IPS DF 4.7 (cell line): Measurements from ENCODE around the gene TYMP.

Source experiments
- DNase-seq: peaks from one replicate; pipeline ENCODE4 v3.0.0-alpha.2; 2013; ENCODE audit warnings: low spot score; ENCODE audit errors: extremely low read depth

Gene TYMP, protein sequence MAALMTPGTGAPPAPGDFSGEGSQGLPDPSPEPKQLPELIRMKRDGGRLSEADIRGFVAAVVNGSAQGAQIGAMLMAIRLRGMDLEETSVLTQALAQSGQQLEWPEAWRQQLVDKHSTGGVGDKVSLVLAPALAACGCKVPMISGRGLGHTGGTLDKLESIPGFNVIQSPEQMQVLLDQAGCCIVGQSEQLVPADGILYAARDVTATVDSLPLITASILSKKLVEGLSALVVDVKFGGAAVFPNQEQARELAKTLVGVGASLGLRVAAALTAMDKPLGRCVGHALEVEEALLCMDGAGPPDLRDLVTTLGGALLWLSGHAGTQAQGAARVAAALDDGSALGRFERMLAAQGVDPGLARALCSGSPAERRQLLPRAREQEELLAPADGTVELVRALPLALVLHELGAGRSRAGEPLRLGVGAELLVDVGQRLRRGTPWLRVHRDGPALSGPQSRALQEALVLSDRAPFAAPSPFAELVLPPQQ

DNA sequence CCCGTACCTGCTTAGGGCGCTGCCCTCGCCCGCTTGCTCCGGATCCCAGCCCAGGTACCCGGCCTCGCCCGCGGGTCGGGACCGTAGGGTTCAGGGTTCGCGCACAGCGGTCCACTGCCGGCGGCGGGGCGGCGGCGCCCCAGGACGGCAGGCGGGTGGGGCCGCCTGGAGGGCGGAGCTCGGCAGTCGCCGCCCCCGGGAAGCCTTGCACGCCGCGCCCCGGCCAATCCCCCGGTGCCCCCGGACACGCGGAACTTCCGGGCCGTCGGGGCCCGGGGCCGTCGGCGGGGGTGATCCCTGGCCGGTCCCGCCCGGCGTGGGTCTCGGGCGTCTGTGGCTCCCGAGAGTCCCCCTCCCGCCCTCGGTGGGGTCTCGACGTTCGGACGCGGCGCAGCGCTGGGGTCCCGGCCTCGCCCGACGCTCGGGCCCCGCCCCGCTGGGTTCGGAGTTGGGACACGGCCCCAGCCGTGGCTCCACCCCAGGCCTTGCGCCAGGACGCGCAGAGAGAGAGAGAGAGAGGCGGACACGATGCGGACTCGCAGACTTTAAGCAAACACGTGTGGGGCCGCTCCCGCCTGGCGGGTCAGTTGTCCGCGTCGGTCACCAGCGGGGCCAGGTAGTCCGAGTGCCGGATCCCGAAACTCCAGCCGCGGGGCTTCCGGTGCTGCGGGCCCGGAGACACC is at the start of gene TYMP:
Gene TYMP, minus strand, starts transcription at position 116 of the 683 bp plus-strand sequence. CDS start 303 bp downstream, outside the sequence.
- DNase-seq, result no peak

DNA sequence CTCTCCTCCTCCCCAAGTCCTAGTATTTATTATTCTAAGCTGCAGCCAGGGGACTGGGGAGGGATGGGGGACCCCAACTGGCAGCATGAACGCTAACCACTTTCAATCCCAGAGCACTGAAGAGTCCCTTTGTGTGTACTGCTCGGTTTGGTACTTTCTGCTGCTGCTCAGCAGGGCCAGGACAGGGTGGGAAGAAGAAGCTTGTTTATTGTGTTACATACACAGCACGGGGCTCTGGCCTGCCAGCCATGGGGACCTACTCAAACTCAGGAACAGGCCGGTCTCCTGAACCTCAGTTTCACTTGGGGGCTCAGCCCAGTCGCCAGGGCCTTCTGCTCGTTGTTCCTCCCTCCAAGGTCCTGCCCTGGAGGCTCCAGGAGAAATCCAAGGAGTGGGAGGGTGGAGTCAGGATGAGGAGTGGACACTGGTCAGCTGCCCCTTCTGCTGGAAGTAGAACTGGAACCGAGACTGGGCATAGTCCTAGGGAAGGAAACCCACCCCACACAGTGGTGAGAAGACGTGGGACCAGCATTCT is 49.0 kb upstream of the TYMP start:
- no peak for DNase-seq

DNA sequence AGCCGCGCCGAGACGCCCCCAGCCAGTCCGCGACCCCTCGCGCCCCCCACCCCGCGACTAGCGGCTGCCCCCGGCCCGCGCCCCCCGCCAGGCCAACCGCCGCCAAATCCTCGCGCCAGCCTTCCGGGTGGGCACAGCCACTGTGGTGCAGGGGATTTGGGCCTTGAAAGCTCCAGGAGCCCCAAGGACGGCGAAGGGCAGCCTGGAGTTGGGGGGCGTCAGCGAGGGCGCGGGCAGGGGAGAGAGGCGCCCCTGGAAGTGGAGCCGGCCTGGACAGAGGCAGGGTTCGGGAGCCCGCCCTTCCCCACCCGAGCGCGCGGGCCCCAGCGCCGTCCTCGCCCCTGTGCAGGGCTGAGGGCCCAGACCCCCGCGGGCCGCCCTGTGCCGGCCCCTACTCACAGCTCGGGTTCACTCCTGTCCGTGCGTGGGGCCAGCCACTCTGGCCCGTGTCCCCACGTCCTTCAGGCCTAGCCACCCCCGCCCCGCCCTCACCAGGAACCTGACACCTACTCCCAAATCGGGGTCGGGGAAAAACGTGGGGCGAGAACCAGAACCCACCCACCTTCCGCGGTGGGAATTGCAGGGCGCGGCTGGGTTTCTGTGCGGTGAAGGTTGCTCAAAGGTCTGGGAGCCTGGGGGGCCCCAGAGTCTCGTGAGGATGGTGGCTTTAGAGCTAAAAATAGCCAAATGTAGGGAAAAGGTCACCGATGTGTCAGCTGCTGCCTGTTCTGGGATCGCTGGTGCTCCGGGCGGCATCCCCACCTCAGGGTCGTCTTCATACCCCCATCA is 48.4 kb upstream of the TYMP start, which contains the start of gene CPT1B:
Gene CPT1B, minus strand, starts transcription at position 441 of the 789 bp plus-strand sequence. CDS start 512 bp downstream, outside the sequence.
- DNase-seq, result no peak

DNA sequence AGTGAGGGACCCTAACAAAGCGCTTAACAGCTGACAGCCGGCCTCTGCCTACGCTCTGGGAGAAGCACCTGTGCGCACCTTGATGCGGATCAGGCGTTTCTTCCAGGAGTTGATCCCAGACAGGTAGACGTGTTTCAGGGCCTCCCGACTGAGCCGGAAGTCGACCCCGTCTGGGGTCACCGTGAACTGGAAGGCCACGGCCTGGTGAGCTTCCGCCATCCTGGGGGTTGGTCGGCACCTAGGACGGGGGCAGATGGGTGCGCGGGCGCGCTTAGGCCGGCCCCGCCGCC is 47.8 kb upstream of the TYMP start:
- DNase-seq, result no peak

DNA sequence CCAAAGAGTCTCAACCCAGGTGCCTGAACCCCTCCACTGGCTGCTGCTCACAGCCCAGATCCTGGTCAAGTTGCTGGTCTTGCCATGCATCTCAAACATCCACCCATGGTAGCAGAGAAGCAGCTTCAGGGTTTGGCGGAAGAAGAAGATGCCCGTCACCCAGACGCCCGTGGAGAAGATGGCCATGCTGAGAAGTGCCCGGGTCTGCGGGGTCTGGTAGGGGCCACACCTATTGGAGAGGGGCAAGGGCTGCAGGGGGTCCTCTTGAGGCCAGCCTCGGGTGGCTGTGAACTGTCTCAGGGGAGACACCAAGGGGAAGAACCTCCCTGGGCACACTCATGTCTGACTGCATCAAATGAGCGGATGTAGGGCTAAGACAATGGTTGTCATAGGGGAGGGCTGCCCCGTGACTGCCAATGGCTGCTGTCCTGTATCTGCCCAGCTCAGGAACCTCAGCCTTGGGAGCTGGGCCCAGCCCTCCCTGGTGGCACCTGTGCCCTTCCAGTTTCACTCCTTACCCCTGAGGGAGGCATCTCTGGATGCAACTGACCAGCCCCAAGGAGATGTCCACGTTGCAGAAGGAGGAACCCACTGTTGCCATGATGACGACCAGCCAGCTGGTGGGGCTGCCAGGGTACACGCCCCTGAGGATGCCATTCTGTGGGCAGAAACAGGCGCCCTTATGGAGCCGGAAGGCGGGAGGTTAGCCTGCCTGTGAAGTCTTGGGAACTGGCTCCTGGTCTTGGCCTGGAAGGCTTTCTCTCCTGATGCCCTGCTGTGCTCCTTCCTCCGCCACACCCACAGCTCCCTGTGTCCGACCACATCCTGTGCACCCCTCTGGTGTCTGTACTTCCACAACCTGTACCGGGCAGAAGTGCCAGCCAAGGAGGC is 47.2 kb upstream of the TYMP start:
- no peak for DNase-seq

DNA sequence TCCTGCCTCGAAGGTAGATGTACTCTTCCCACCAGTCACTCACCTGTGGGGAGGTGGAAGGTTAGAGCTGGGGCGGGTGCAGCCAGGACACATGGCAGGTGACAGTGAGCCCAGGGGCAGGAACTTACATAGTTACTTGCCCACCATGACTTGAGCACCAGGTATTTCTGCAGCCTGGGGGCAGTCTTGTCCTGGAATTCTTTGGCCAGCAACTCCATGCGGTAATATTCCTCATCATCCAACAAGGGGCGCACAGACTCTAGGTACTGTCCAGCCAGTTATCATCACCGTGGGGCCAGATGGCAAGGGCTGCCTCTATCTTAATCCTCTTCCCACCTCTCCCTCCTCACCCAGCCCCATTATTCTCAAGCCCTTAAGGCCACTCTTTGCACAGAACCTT is 46.3 kb upstream of the TYMP start:
- no peak for DNase-seq

DNA sequence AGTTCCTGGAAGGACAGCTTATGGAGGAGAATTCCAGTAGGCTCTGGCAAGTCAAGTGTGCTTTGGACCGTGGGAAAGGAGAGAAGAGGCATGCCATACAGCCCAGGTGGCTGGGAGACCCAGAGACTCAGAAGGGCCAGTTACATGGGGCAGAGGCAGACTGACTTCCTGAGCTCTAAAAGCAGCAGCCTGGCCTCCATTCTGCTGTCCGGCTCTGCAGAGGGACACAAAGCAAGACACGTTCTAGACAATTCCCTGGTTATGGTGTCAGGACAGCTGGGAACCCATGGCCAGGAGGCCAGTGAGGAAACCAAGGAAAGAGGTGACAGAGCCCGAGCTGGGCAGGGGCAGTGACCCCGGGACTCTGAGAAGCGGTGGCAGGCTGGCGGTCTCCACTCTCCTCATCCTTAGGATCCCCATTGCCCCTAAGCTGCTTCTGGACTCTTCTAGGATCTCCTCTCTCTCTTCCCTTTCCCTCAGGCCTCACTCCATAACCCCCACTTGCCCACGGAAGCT is 45.7 kb upstream of the TYMP start:
- no peak for DNase-seq

DNA sequence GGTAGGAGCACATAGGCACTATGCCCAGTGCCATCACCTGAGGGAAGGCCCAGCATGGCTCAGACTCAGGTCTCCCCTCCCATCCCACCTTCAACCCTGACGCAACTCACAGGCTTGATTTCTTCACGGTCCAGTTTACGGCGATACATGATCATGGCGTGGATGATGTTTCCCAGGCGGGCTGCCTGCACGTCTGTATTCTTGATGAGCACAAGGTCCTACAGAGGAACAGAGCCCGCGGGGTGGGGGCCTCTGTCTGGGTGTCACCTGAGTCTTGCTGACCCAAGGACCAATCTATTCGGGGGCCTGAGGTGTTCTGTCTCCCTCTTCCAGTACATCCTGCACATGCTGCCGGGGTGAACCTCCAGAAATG is 44.6 kb upstream of the TYMP start:
- no peak for DNase-seq

DNA sequence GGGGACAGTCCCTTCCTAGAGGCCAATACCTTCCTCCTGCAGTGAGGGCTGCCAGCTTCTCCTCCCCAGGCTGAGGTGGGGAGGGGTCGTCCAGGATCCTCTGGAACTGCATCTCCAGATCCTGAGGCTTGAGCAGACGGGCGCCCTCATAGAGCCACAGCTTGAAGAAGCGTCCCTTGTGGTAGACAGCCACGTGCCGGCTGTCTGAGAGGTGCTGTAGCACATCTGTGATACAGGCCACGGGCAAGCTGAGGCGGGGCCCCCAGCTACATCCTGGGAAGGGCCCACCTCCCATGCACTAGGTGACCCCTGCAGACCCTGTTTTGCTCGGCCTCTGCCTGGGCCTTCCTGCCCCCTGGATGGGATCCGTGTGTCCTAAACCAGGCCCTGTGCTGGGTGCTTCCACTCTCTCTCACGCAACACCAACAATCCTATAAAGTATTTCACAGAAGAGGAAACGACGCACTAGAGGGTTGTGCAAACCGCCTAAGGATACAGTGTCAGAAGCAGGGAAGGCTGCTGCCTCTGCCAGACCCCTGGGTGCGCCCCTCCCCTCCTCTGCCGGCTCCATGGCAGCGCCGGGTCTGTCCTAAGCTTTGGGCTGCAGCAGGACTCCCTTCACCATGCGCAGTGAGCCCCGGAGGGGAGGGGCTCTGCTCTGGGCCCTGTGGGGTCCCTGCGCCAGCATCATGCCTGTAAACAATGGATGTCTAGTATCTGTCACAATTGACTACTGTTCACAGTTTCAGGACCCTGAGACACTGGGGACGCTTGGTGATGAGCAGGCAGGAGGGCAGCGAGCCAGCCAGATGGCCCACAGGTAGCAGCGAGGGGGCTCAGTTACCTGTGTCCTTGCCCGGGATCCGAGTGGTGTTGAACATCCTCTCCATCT is 43.9 kb upstream of the TYMP start:
- DNase-seq, result no peak

DNA sequence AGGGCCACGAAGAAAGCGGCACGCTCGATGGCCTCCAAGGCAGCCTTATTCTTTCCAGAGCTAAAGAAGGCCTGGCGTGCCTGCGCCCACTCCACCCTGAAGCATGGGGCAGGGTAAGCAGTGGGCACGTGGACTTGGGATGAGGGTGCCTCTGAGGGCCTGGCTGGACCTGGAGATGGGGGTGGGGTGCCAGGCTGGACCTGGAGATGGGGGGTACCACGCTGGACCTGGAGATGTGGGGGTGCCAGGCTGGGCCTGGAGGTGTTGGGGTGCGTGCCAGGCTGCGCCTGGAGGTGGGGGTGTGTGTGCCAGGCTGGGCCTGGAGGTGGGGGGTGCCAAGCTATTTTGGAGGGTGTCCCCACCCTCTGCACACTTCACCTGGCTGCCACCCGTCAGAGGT is 43.2 kb upstream of the TYMP start:
- no peak for DNase-seq

DNA sequence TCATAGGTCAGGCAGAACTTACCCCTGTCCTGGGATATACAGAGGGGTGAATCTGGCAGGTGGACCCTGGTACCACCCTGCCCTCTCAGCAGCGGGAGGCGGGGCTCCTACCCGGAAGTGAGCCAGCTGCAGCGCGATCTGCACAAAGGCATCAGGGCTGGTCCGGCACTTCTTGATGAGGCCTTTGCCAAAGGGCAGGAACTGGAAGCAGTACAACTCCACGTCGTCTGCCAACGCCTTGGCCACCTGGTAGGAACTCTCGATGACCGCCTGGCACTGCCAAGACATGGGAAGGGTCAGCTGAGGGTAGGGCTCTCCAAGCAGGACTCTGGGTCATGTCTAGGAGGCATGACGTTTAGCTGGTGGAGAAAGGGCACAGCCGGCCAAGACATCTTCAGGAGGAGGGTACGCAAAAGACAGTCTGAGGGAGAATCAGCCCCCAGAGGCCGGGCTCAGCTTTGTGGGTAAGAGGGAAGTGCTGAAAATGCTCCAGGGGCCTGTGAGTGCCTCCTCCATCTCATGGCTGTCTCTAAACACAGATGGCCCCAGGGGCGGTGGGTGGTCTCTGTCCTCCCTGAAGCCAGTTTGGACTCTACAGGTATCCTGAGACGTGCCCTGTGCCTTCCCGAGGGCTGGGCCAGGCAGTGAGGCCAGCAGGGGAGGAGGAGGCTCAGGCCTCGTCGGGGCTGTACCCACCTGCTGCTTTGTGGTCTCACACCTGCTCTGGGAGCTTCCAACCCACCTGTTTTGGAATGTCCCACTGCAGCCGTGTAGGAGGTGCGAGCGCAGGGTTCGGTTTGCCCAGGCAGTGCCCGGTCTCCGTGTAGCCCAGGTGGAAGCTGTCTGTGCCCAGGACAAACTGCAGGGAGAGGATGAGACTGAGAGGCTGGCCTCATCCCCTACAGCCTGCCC is 41.7 kb upstream of the TYMP start:
- DNase-seq, result no peak

DNA sequence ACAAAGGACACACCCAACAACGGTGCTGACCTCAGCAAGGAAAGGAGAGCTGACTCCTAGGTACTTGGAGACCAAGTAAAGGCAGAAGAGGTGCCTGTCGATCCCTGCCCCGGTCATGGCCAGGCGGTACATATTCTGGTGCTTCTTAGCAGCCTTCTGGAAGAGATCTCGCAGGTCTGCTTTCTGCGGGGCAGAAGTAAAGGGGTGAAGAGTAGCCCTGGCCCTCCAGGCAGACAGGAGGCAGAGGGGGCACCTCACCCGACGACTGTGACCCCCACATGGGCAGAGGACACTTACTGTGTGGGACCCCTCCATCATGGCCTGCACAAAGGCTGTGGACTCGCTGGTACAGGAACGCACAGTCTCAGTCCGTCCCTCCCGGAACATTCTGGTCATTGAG is 41.0 kb upstream of the TYMP start:
- no peak for DNase-seq

DNA sequence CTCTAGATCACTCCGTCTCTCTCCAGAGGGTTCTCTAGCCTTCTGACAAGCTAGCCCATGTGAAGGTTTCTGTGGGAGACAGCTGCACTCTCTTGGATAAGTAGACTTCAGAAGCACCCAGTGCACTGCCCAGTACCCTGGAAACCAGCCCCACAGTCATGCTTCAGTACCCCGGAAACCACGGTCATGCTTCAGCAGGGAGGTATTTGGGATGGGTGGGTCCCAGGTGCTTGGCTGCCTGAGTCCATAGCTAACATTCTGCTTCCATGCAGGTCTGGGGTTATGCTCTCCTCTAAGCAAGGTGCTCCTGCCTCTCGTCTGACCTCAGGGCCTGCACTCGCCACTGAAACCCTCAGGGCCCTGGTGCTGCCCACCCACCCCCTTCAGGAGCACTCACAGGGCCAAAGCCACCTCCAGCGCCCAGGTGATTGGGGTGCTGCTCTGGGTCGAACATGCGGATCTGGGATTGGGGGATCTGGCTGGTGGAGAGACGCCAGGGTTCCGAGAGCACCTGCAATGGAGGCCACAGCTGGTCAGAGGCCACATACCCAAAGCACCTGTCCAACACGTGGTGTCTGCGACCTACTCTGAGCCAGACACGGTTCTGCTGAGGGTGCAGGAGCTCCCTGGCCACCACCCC is 40.2 kb upstream of the TYMP start:
- DNase-seq, result no peak

DNA sequence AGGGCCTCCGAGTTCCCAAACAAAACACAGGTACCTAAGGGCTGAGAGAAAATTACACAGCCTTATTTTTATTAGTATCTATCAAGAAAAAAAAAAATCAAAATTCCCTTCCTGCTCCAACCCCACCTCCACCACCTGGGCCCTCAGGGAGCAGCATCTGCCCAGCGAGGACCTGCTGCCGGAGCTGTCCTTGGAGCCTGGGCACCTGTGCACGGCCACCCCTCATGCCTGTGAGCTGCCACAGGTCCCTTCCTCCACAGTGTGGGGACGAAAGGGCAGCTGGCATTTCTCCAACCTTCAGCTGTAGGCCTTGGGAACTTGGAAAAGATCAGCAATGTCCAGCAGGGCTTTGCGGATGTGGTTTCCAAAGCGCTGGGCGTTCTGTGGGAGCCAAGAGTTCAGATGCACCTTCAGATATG is 39.2 kb upstream of the TYMP start:
- no peak for DNase-seq

DNA sequence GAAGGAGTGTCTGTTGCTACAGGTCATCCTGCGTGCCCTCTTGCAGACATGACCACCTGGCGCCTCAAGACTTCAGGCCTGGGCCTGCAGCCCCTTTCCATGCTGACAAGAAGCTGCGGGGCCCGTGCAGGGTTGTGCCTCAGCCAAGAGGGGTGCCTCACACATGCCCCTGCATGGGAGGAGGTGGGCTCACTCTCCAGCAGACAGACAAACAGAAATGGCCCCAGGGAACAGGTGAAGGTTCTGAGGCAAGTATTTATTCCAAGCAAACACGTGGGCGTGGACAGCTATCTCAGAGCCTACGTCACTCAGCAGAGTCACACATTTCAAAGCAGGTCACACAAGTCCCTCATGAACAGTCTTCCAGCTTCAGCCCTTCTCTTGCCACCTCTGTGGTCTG is 38.8 kb upstream of the TYMP start:
- DNase-seq, result no peak

DNA sequence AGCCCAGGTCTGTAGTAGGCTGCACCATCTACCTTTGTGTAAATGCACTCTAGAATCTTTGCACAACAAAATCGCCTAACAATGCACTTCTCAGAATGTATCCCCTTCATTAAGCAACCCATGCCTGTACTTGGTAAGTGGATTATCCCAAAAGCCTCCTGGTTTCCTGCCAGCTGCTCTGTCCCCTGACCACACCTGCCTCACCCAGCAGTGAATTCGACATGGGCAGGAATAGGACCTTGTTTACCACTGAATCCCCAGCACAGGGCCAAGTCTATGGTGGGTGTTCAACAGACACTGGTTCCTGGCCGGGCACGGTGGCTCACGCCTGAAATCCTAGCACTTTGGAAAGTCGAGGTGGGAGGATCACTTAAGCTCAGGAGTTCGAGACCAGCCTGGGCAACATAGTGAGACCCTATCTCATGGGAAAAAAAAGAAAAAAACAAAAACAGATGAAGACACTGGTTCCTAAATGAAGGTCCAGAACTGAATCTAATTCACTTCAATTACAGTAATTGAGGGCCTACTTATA is 38.0 kb upstream of the TYMP start:
- no peak for DNase-seq

DNA sequence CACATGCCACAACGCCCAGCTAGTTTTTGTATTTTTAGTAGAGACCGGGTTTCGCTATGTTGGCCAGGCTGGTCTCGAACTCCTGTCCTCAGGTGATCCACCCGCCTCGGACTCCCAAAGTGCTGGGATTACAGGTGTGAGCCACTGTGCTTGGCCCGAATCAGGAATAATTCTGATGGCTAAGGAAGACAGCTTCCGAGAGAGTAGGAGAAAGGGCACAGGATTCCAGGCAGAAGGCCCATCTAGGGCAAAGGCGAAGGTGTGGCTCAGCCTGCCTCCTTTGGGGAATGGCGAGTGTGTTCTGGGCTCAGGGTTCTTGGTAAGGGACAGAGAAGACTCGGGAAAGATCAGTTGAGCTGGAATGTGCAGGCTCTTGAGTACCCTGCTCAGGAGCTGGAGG is 34.5 kb upstream of the TYMP start:
- DNase-seq, result no peak
